Measurements from ENCODE around the gene CYTH2.

CYTH2 gene

GRCh38 chr19:48501494-48502349, 32.6 kb downstream of the CYTH2 start:
- TF ChIP-seq FOXP2 (optimal IDR thresholded peaks at IDR 0.05; ENCODE audit: borderline replicate concordance, extremely low read depth, extremely low read length, insufficient read depth) (peak; percentile 23), REST (IDR thresholded peaks at IDR 0.05; ENCODE audit: insufficient read depth in 1 of 2, low read depth in 2 of 2, low read length in 2 of 2) (no peak)

- TF ChIP-seq SIN3A (IDR thresholded peaks at IDR 0.05; ENCODE audit: borderline replicate concordance, insufficient read depth, low read length) (no peak), FOXP2 (optimal IDR thresholded peaks at IDR 0.05; ENCODE audit: borderline replicate concordance, extremely low read depth, extremely low read length, insufficient read depth) (peak; percentile 1), REST (IDR thresholded peaks at IDR 0.05; ENCODE audit: insufficient read depth in 1 of 2, low read depth in 2 of 2, low read length in 2 of 2) (no peak), POLR2AphosphoS5 (IDR thresholded peaks at IDR 0.05; ENCODE audit: low read depth, low read length) (no peak), TAF1 (IDR thresholded peaks at IDR 0.05; ENCODE audit: borderline replicate concordance, insufficient read depth, low read length) (no peak)
These were observed 33.3 kb downstream of the CYTH2 start for GRCh38 chr19:48502350-48503018.

GRCh38 chr19:48506138-48506733, 37.1 kb downstream of the CYTH2 start:
- TF ChIP-seq SIN3A (IDR thresholded peaks at IDR 0.05; ENCODE audit: borderline replicate concordance, insufficient read depth, low read length) (no peak), FOXP2 (optimal IDR thresholded peaks at IDR 0.05; ENCODE audit: borderline replicate concordance, extremely low read depth, extremely low read length, insufficient read depth) (no peak), REST (IDR thresholded peaks at IDR 0.05; ENCODE audit: insufficient read depth in 1 of 2, low read depth in 2 of 2, low read length in 2 of 2) (no peak), TAF1 (IDR thresholded peaks at IDR 0.05; ENCODE audit: borderline replicate concordance, insufficient read depth, low read length) (no peak), POLR2AphosphoS5 (IDR thresholded peaks at IDR 0.05; ENCODE audit: low read depth, low read length) (no peak)

- TF ChIP-seq SIN3A (IDR thresholded peaks at IDR 0.05; ENCODE audit: borderline replicate concordance, insufficient read depth, low read length): no peak
- TF ChIP-seq POLR2AphosphoS5 (IDR thresholded peaks at IDR 0.05; ENCODE audit: low read depth, low read length): no peak
- TF ChIP-seq TAF1 (IDR thresholded peaks at IDR 0.05; ENCODE audit: borderline replicate concordance, insufficient read depth, low read length): no peak
- no peak for TF ChIP-seq FOXP2 (optimal IDR thresholded peaks at IDR 0.05; ENCODE audit: borderline replicate concordance, extremely low read depth, extremely low read length, insufficient read depth)
- no peak for TF ChIP-seq REST (IDR thresholded peaks at IDR 0.05; ENCODE audit: insufficient read depth in 1 of 2, low read depth in 2 of 2, low read length in 2 of 2)
These were observed 38.8 kb downstream of the CYTH2 start for GRCh38 chr19:48507911-48508439.
